H1 (cell line): ENCODE results near the gene KATNIP. TPM values are rescaled to one million over a fixed set of nuclear protein-coding genes. Genes with fewer than 3 reads are reported as not detected.

Experiments used
- CTCF ChIA-PET: fragments of 300-600 bp; sonication (Branson Sonifier 250); formaldehyde crosslinking; loops from one replicate; lab custom pipeline; 2021; ENCODE audit not compliant: partially characterized antibody; lab: Charles Lee
- POLR2A ChIA-PET: fragments of 300-600 bp; sonication (Branson Sonifier 250); formaldehyde crosslinking; loops from one replicate; lab custom pipeline; 2021; ENCODE audit warnings: inconsistent platforms; ENCODE audit not compliant: partially characterized antibody; lab: Charles Lee
- DNase-seq, 2 experiments: peaks; one replicate each; pipeline versions ENCODE4 v3.0.0 to v3.0.0-alpha.2; 2010 to 2022; ENCODE audit warnings: low spot score in 2 of 2, low read depth in 1 of 2, mixed read lengths in 1 of 2
- FAIRE-seq: peaks from 2 replicates; lab custom pipeline; 2011; peaks lifted over from hg19 to GRCh38; lab: Jason Lieb, UNC
- H2AFZ ChIP-seq: 2 replicates; pipeline ENCODE4 v1.8.1; 2012; ENCODE audit warnings: low read length, inconsistent platforms
- H2AK5ac ChIP-seq: 2 replicates; pipeline ENCODE4 v1.6.1; 2013; ENCODE audit warnings: low read depth, low read length
- H2BK120ac ChIP-seq: replicated peaks from 2 replicates; pipeline ENCODE3; 2013; ENCODE audit warnings: low read depth, low read length, inconsistent platforms
- H2BK12ac ChIP-seq: 2 replicates; pipeline ENCODE4 v1.6.1; 2013; ENCODE audit warnings: low read depth, low read length
- H2BK15ac ChIP-seq: 2 replicates; pipeline ENCODE4 v1.6.1; 2013; ENCODE audit warnings: low read length
- H2BK20ac ChIP-seq: 2 replicates; pipeline ENCODE4 v1.6.1; 2013; ENCODE audit warnings: low read length
- H2BK5ac ChIP-seq: 2 replicates; pipeline ENCODE4 v1.6.1; 2013; ENCODE audit warnings: low read depth, low read length
- H3K14ac ChIP-seq: 2 replicates; pipeline ENCODE4 v1.6.1; 2013; ENCODE audit warnings: inconsistent platforms; ENCODE audit not compliant: insufficient read length
- H3K18ac ChIP-seq: 2 replicates; pipeline ENCODE4 v1.6.1; 2013; ENCODE audit warnings: low read length; ENCODE audit errors: extremely low read depth
- H3K23ac ChIP-seq: 2 replicates; pipeline ENCODE4 v1.6.1; 2013; ENCODE audit warnings: inconsistent platforms; ENCODE audit not compliant: insufficient read length
- H3K23me2 ChIP-seq: 2 replicates; pipeline ENCODE4 v1.6.1; 2013; ENCODE audit warnings: low read depth, low read length
- H3K27ac ChIP-seq: 2 replicates; pipeline ENCODE4 v1.6.1; 2011; ENCODE audit warnings: low read depth, low read length, inconsistent platforms
- H3K27me3 ChIP-seq, 4 experiments: replicated peaks in 1 of 4; 1 replicate in 1 of 4; 2 replicates in 3 of 4; pipeline versions ENCODE4 v1.6.1 to v1.8.1; 2011 to 2013; ENCODE audit warnings: low read length in 3 of 4, mild to moderate bottlenecking in 3 of 4, inconsistent platforms in 2 of 4, mixed read lengths in 2 of 4, moderate library complexity in 1 of 4; ENCODE audit not compliant: control insufficient read depth in 3 of 4, insufficient read depth in 3 of 4; ENCODE audit errors: extremely low read depth in 1 of 4
- H3K36me3 ChIP-seq, 4 experiments: 2 replicates each; pipeline versions ENCODE4 v1.6.1 to v1.8.1; 2011 to 2013; ENCODE audit warnings: mild to moderate bottlenecking in 4 of 4, low read length in 3 of 4, moderate library complexity in 2 of 4, control low read depth in 1 of 4, inconsistent platforms in 1 of 4; ENCODE audit not compliant: insufficient read depth in 4 of 4, control insufficient read depth in 2 of 4
- H3K4ac ChIP-seq: replicated peaks from 2 replicates; pipeline ENCODE3; 2013; ENCODE audit warnings: low read length, low read depth, mixed read lengths, inconsistent platforms; ENCODE audit not compliant: insufficient read length
- H3K4me1 ChIP-seq, 4 experiments: replicated peaks in 1 of 4; 1 replicate in 1 of 4; 2 replicates in 3 of 4; pipeline versions ENCODE4 v1.6.1 to v1.8.1; 2011 to 2013; ENCODE audit warnings: low read length in 3 of 4, inconsistent platforms in 2 of 4, mixed read lengths in 1 of 4; ENCODE audit not compliant: insufficient read depth in 4 of 4, control insufficient read depth in 3 of 4
- H3K4me2 ChIP-seq, 2 experiments: 2 replicates each; pipeline versions ENCODE4 v1.6.1 to v1.8.1; 2011 to 2013; ENCODE audit warnings: low read depth in 2 of 2, low read length in 2 of 2, control low read depth in 1 of 2, inconsistent platforms in 1 of 2, mild to moderate bottlenecking in 1 of 2; ENCODE audit not compliant: insufficient read depth in 1 of 2
- H3K4me3 ChIP-seq, 4 experiments: fragments of 200-600, 300-600 bp in 1 of 4; sonication (generic), shearing (Covaris generic), sonication (Bioruptor Twin) in 1 of 4; 2 replicates each; pipeline versions ENCODE4 v1.5.1 to v1.8.1; 2011 to 2016; ENCODE audit warnings: low read length in 4 of 4, low read depth in 3 of 4, control low read depth in 2 of 4, inconsistent platforms in 2 of 4, mild to moderate bottlenecking in 2 of 4, mixed read lengths in 1 of 4, moderate library complexity in 1 of 4; ENCODE audit not compliant: insufficient read depth in 2 of 4; ENCODE audit errors: extremely low read depth in 1 of 4
- H3K56ac ChIP-seq: replicated peaks from 2 replicates; pipeline ENCODE3; 2013; ENCODE audit warnings: low read depth, mild to moderate bottlenecking, mixed read lengths, low read length, inconsistent platforms; ENCODE audit not compliant: insufficient read length
- H3K79me1 ChIP-seq: 2 replicates; pipeline ENCODE4 v1.6.1; 2013; ENCODE audit warnings: low read depth, low read length, control low read depth
- H3K79me2 ChIP-seq, 2 experiments: 2 replicates each; pipeline versions ENCODE4 v1.6.1 to v1.8.1; 2012 to 2013; ENCODE audit warnings: low read length in 2 of 2, mild to moderate bottlenecking in 2 of 2, inconsistent platforms in 1 of 2; ENCODE audit not compliant: insufficient read depth in 2 of 2, control insufficient read depth in 1 of 2
- H3K9ac ChIP-seq, 4 experiments: replicated peaks in 1 of 4; 1 replicate in 1 of 4; 2 replicates in 3 of 4; pipeline versions ENCODE4 v1.6.1 to v1.8.1; 2011 to 2013; ENCODE audit warnings: low read depth in 3 of 4, low read length in 3 of 4, control low read depth in 2 of 4, mild to moderate bottlenecking in 2 of 4, moderate library complexity in 2 of 4, inconsistent platforms in 1 of 4; ENCODE audit errors: extremely low read depth in 1 of 4
- H3K9me3 ChIP-seq, 2 experiments: 2 replicates each; pipeline versions ENCODE4 v1.6.1 to v1.8.1; 2012 to 2013; ENCODE audit warnings: mild to moderate bottlenecking in 2 of 2, moderate library complexity in 2 of 2, control low read depth in 1 of 2, inconsistent platforms in 1 of 2, low read depth in 1 of 2, low read length in 1 of 2, mixed read lengths in 1 of 2; ENCODE audit not compliant: insufficient read depth in 2 of 2
- H4K20me1 ChIP-seq, 2 experiments: replicated peaks in 1 of 2; 2 replicates each; pipeline versions ENCODE3 to v1.8.1; 2011 to 2013; ENCODE audit warnings: inconsistent platforms in 2 of 2, low read length in 2 of 2, mild to moderate bottlenecking in 1 of 2; ENCODE audit not compliant: insufficient read depth in 2 of 2, control insufficient read depth in 1 of 2
- H4K5ac ChIP-seq: 2 replicates; pipeline ENCODE4 v1.6.1; 2013; ENCODE audit warnings: low read length, low read depth, mixed read lengths, inconsistent platforms; ENCODE audit not compliant: insufficient read length
- H4K8ac ChIP-seq: 2 replicates; pipeline ENCODE4 v1.8.0; 2013; ENCODE audit warnings: mild to moderate bottlenecking, moderate library complexity, low read length, inconsistent platforms; ENCODE audit not compliant: insufficient read depth; ENCODE audit errors: extremely low read depth
- H4K91ac ChIP-seq: replicated peaks from 2 replicates; pipeline ENCODE3; 2013; ENCODE audit warnings: low read length, mixed read lengths, inconsistent platforms; ENCODE audit not compliant: insufficient read length
- RNF2 ChIP-seq: fragments of 200-900, 300-1000 bp; sonication (generic); IDR thresholded peaks from 2 replicates; pipeline ENCODE4 v1.7.1; 2016; ENCODE audit warnings: borderline replicate concordance, low read depth, mild to moderate bottlenecking, antibody characterized with exemption, low read length; ENCODE audit not compliant: poor library complexity, severe bottlenecking; ENCODE audit errors: missing control alignments
- TEAD4 ChIP-seq: IDR thresholded peaks from 2 replicates; pipeline ENCODE4 v1.6.1; 2012; ENCODE audit warnings: low read depth, low read length, inconsistent platforms, mixed read lengths
- WGBS, 2 experiments: shearing (Covaris generic) in 1 of 2; methylation state at CpG; one replicate each; pipeline versions ENCODE4 v1.1.6 to v1.1.7; 2013 to 2015; ENCODE audit warnings: low lambda C conversion rate in 2 of 2, mixed read lengths in 2 of 2, inconsistent platforms in 1 of 2, low coverage in 1 of 2, missing lambda C conversion rate in 1 of 2; ENCODE audit not compliant: insufficient replicate concordance in 2 of 2, insufficient coverage in 1 of 2, insufficient read length in 1 of 2; ENCODE audit errors: extremely low coverage in 1 of 2, missing lambda C conversion rate in 1 of 2; 5-methylcytosine and 5-hydroxymethylcytosine counted together
- polyA plus RNA-seq, 7 experiments: library from polyadenylated mRNA; depleted of rRNA in 3 of 7; stranded (reverse) in 5 of 7; unstranded in 2 of 7; fragments of >200 nt in 5 of 7; fragments of 200-250 nt in 2 of 7; gene quantifications; 1 replicate in 5 of 7; 2 replicates in 1 of 7; 4 replicates in 1 of 7; pipeline versions ENCODE4 v1.2.1 to v1.2.3, GENCODE V29; 2011 to 2013; ENCODE audit warnings: missing spikeins in 2 of 7, mixed read lengths in 2 of 7
- total RNA-seq: library from RNA; stranded (reverse); fragmentation: NEBNext Ultra II Directional; extraction: Animal tissue kit (Norgen Biotek cat#: 25700); gene quantifications from 2 replicates; pipeline ENCODE4 v1.2.1, GENCODE V29; 2021

Gene KATNIP
- total and polyA plus RNA-seq, 2 of the 8 experiments (the other 6 are each of a cell fraction or from before 2014, with no cell fraction given): 7.9 to 20.0 TPM

DNA sequence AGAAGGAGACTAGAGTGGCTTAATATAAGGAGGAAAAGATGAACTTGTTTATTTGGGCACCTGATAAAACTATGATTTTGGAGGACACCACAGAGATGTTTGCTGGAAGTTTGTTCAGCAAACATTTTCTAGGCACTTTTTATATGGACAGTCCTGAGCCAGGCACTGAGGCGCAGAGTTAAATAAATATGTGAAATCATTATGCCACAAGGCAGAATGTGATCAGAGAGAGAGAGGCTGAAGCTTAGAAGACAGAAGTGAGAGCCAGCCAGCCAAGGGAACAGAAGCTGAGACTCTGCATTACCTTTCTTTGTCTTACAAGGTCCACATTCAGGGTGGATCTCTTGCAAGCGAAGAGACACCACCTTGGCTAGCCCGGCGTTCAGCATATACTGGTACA lies 21.6 kb upstream of the KATNIP start:
- no peaks in the 10 kb centered on the region; the same call in none of the 2 replicates for H3K79me1 ChIP-seq
- no peak overlapping the region for H4K91ac ChIP-seq
- H2AFZ ChIP-seq: no peak overlapping the region
- CTCF ChIA-PET: no interaction called here
- H4K20me1 ChIP-seq: peaks cover 0 to 5% of the 10 kb centered on the region in 2 experiments
- no peak overlapping the region for H4K8ac ChIP-seq
- H3K56ac ChIP-seq: no peak overlapping the region
- no peaks in the 10 kb centered on the region for H3K27me3 ChIP-seq
- H3K9ac ChIP-seq: no peak overlapping the region
- WGBS, 2 experiments: 100% methylated on average over 4 of the region's 4 CpGs; no CpG with 5 or more reads in 1 of the 2 experiments
- no peak overlapping the region for H2BK20ac ChIP-seq
- H2BK120ac ChIP-seq: no peak overlapping the region
- H3K4me2 ChIP-seq: no peak overlapping the region
- DNase-seq (no peak), FAIRE-seq (no peak)
- no peak overlapping the region for H3K4ac ChIP-seq
- POLR2A ChIA-PET: interaction anchor here (1.3 kb wide), 1 partner anchor 27 kb away, joined by 3 read pairs; no protein-coding TSS in a partner anchor
- H3K36me3 ChIP-seq: peaks cover 32 to 96% (median 76%) of the 10 kb centered on the region in 4 experiments
- H3K27ac ChIP-seq: no peak overlapping the region
- H3K18ac ChIP-seq: no peak overlapping the region
- H2BK15ac ChIP-seq: no peak overlapping the region
- no peak overlapping the region for H3K4me3 ChIP-seq
- no peaks in the 10 kb centered on the region for H3K9me3 ChIP-seq
- H2BK5ac ChIP-seq: no peak overlapping the region
- no peak overlapping the region for H3K14ac ChIP-seq
- H3K4me1 ChIP-seq: peaks cover 0 to 3% (median 0%) of the 10 kb centered on the region in 4 experiments; a peak in 1 of 7 replicates
- no peaks in the 10 kb centered on the region for H3K23me2 ChIP-seq
- no peak overlapping the region for H2AK5ac ChIP-seq
- H4K5ac ChIP-seq: no peak overlapping the region
- H3K23ac ChIP-seq: no peak overlapping the region
- H3K79me2 ChIP-seq: no peaks in the 10 kb centered on the region
- no peak overlapping the region for H2BK12ac ChIP-seq
- TF ChIP-seq RNF2: no peak
- no peak for TF ChIP-seq TEAD4
- TF ChIP-seq, all 59 proteins: peak for 0
